ENCODE measurements around the gene DYNC2I2. TPM values are rescaled to one million over a fixed set of nuclear protein-coding genes. Genes with fewer than 3 reads are reported as not detected.
"Not testable (repeated sequence)": the region's sequence is repeated elsewhere in the genome, so short reads cannot be mapped to it uniquely, and the experiment has no call there.

Gene DYNC2I2
- total and polyA plus RNA-seq, 2 experiments from 2014 or later: 48.7 to 78.3 TPM

GRCh38 chr9:128651798-128652197 is 4.8 kb downstream of the DYNC2I2 start:
- Histone ChIP-seq H2AFZ (no peak overlapping the region), H3K4me2 (no peak overlapping the region), H3K27ac (ENCODE audit: low read depth) (no peak overlapping the region), H4K20me1 (replicated peaks; ENCODE audit: insufficient read depth) (no peaks in the 10 kb centered on the region), H3K27me3 (ENCODE audit: insufficient read depth) (no peaks in the 10 kb centered on the region), H3K9me2 (ENCODE audit: insufficient read depth) (no peaks in the 10 kb centered on the region), H3K79me2 (replicated peaks; ENCODE audit: insufficient read depth) (no peaks in the 10 kb centered on the region; the same call in 1 of the 2 replicates), H3K4me3 (no peak overlapping the region), H3K36me3 (ENCODE audit: insufficient read depth) (no peaks in the 10 kb centered on the region), H3F3A (replicated peaks; ENCODE audit: low read depth) (peaks cover 4% of the 10 kb centered on the region; the same call in 1 of the 2 replicates), H3K4me1 (ENCODE audit: insufficient read depth) (no peaks in the 10 kb centered on the region)
- H3K4me1 Mint-ChIP-seq: no peaks in the 10 kb centered on the region
- DNase-seq (ENCODE audit: low spot score) (no peak), ATAC-seq (no peak)
- H3K9me3 Mint-ChIP-seq: no peaks in the 10 kb centered on the region
- H3K4me3 Mint-ChIP-seq: no peak overlapping the region
- peaks cover 7% of the 10 kb centered on the region for H3K27me3 Mint-ChIP-seq (ENCODE audit: insufficient read depth, low read depth, poor library complexity)
- peaks cover 3% of the 10 kb centered on the region; the same call in 1 of the 3 replicates for H3K36me3 Mint-ChIP-seq (ENCODE audit: low read depth)
- no peak overlapping the region for H3K27ac Mint-ChIP-seq
- TF ChIP-seq ZNF331 (CRISPR knock-in tag; IDR thresholded peaks at IDR 0.05; ENCODE audit: low read depth) (no peak), ETS1 (IDR thresholded peaks at IDR 0.05) (no peak), CREB1 (CRISPR knock-in tag; IDR thresholded peaks at IDR 0.05; ENCODE audit: low read depth) (no peak), NANOG (IDR thresholded peaks at IDR 0.05; ENCODE audit: borderline replicate concordance) (no peak), JUNB (IDR thresholded peaks at IDR 0.05; ENCODE audit: unreplicated experiment) (no peak), REST (IDR thresholded peaks at IDR 0.05; ENCODE audit: unreplicated experiment) (no peak), EZH2phosphoT487 (IDR thresholded peaks at IDR 0.05; ENCODE audit: unreplicated experiment) (no peak), ZNF114 (CRISPR knock-in tag; IDR thresholded peaks at IDR 0.05) (no peak), POLR2AphosphoS5 (IDR thresholded peaks at IDR 0.05; ENCODE audit: low read depth) (no peak)

GRCh38 chr9:128648206-128648605 is 8.4 kb downstream of the DYNC2I2 start:
- H3K27ac ChIP-seq (ENCODE audit: low read depth); H3K4me1 ChIP-seq (ENCODE audit: insufficient read depth); H3K9me3 Mint-ChIP-seq; H3K4me2 ChIP-seq; H3F3A ChIP-seq (replicated peaks; ENCODE audit: low read depth); H3K4me3 Mint-ChIP-seq; H3K79me2 ChIP-seq (replicated peaks; ENCODE audit: insufficient read depth); H2AFZ ChIP-seq; H3K36me3 Mint-ChIP-seq (ENCODE audit: low read depth); H3K4me1 Mint-ChIP-seq; H3K9me2 ChIP-seq (ENCODE audit: insufficient read depth); H3K27ac Mint-ChIP-seq; H3K4me3 ChIP-seq; H3K36me3 ChIP-seq (ENCODE audit: insufficient read depth); H3K27me3 Mint-ChIP-seq (ENCODE audit: insufficient read depth, low read depth, poor library complexity); H4K20me1 ChIP-seq (replicated peaks; ENCODE audit: insufficient read depth); H3K27me3 ChIP-seq (ENCODE audit: insufficient read depth): not testable (repeated sequence)
- peak; percentile 95 for ATAC-seq
- DNase-seq (ENCODE audit: low spot score): peak; percentile 74
- TF ChIP-seq CTCF (conservative IDR thresholded peaks at IDR 0.05; ENCODE audit: low read depth in 2 of 2): peak; percentile 52 to 78
